22Rv1 (cell line): ENCODE measurements around the gene UGT1A8.

Experiments used
- CTCF ChIP-seq: fragments of 450-650 bp; IDR thresholded peaks from 2 replicates; pipeline ENCODE4 v1.5.1; 2017; ENCODE audit warnings: mild to moderate bottlenecking
- ZFX ChIP-seq: fragments of 450-650 bp; IDR thresholded peaks from 2 replicates; pipeline ENCODE4 v1.6.1; 2017; ENCODE audit warnings: antibody characterized with exemption, borderline replicate concordance

- TF ChIP-seq CTCF (no peak), ZFX (no peak)
These were observed 70.9 kb downstream of the UGT1A8 start for GRCh38 chr2:233688341-233688740.
